Chondrocyte (in vitro differentiated cells): Measurements from ENCODE around the gene MYBBP1A. TPM values are rescaled to one million over a fixed set of nuclear protein-coding genes. Genes with fewer than 3 reads are reported as not detected.

Source experiments
- DNase-seq: peaks from one replicate; pipeline ENCODE4 v3.0.0; 2021; ENCODE audit warnings: mixed read lengths, low spot score
- H3K27ac Mint-ChIP-seq: one replicate; pipeline ENCODE4 v1.8.0; 2021; ENCODE audit warnings: mild to moderate bottlenecking, moderate library complexity, mixed read lengths; ENCODE audit not compliant: unreplicated experiment
- H3K27me3 Mint-ChIP-seq: 2 replicates; pipeline ENCODE4 v1.8.0; 2021; ENCODE audit warnings: low read depth, mixed read lengths
- H3K36me3 Mint-ChIP-seq: 2 replicates; pipeline ENCODE4 v1.8.0; 2021; ENCODE audit warnings: low read depth, mixed read lengths
- H3K4me1 Mint-ChIP-seq: 2 replicates; pipeline ENCODE4 v1.8.0; 2021; ENCODE audit warnings: low read depth, mild to moderate bottlenecking, mixed read lengths
- H3K4me3 Mint-ChIP-seq: one replicate; pipeline ENCODE4 v1.8.0; 2021; ENCODE audit warnings: mild to moderate bottlenecking, moderate library complexity, mixed read lengths; ENCODE audit not compliant: unreplicated experiment
- H3K9me3 Mint-ChIP-seq: 2 replicates; pipeline ENCODE4 v1.8.0; 2021; ENCODE audit warnings: low read depth, mixed read lengths
- total RNA-seq: library from RNA; stranded (reverse); gene quantifications from 3 replicates; pipeline ENCODE4 v1.2.1, GENCODE V29; 2021
- TF ChIP-seq, protein P1 (sequence below): fragments of 200-600 bp; sonication (generic); IDR thresholded peaks from 2 replicates; pipeline ENCODE4 v1.5.0; 2021; ENCODE audit warnings: antibody characterized with exemption, mild to moderate bottlenecking, moderate library complexity

MYBBP1A gene
- total RNA-seq, 1 donor from 2014 or later, result 33.6 TPM

GRCh38 chr17:4559966-4560365 is 4.8 kb upstream of the MYBBP1A start:
- TF ChIP-seq, protein P1, sequence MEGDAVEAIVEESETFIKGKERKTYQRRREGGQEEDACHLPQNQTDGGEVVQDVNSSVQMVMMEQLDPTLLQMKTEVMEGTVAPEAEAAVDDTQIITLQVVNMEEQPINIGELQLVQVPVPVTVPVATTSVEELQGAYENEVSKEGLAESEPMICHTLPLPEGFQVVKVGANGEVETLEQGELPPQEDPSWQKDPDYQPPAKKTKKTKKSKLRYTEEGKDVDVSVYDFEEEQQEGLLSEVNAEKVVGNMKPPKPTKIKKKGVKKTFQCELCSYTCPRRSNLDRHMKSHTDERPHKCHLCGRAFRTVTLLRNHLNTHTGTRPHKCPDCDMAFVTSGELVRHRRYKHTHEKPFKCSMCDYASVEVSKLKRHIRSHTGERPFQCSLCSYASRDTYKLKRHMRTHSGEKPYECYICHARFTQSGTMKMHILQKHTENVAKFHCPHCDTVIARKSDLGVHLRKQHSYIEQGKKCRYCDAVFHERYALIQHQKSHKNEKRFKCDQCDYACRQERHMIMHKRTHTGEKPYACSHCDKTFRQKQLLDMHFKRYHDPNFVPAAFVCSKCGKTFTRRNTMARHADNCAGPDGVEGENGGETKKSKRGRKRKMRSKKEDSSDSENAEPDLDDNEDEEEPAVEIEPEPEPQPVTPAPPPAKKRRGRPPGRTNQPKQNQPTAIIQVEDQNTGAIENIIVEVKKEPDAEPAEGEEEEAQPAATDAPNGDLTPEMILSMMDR, result no peak
- Mint-ChIP-seq H3K36me3 (no peaks in the 10 kb centered on the region), H3K27me3 (peaks cover 10% of the 10 kb centered on the region), H3K4me3 (no peak overlapping the region), H3K9me3 (no peaks in the 10 kb centered on the region), H3K27ac (no peak overlapping the region), H3K4me1 (peaks cover 14% of the 10 kb centered on the region)
- DNase-seq, result no peak

DNA sequence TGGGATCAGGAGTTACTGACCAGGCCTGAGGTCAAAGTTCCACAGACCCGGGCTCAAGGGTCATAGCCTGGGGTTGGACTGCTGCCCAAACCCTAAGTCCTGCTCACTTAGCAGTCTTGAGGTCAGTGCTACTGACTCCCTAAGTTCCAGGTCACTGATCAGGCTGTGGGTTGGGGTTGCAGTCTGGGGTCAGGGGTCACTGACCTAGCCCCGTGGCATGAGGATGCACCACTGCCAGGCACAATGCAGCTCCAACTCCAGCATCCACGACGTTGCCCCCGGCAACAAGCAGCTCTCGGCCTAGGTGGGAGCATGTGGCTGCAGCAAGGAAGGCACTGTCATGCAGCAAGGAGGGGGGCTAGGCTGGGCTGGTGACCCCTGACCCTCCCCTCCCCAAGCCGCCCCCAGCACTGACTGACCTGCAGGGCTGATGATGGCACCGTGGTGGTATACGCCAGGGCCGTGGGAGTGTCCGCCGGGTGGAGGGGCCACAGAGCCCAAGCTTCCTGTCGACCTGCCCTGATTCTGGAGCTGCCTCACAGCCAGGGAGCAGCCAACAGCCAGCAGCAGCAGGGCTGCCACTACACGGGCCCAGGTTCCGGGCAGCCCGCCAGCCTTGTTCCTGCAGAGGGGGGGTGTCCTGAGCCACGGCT is 4.1 kb upstream of the MYBBP1A start:
- no peaks in the 10 kb centered on the region for H3K36me3 Mint-ChIP-seq
- peaks cover 21% of the 10 kb centered on the region for H3K4me1 Mint-ChIP-seq
- TF ChIP-seq, protein P1, result no peak
- DNase-seq, result no peak
- no peak overlapping the region for H3K4me3 Mint-ChIP-seq
- H3K9me3 Mint-ChIP-seq, result no peaks in the 10 kb centered on the region
- peaks cover 10% of the 10 kb centered on the region for H3K27me3 Mint-ChIP-seq
- H3K27ac Mint-ChIP-seq, result no peak overlapping the region

- Mint-ChIP-seq H3K27ac (no peak overlapping the region), H3K9me3 (no peaks in the 10 kb centered on the region), H3K4me3 (no peak overlapping the region), H3K27me3 (peaks cover 10% of the 10 kb centered on the region), H3K36me3 (no peaks in the 10 kb centered on the region), H3K4me1 (peaks cover 27% of the 10 kb centered on the region)
- DNase-seq, result no peak
- TF ChIP-seq, protein P1, result no peak
Observed at GRCh38 chr17:4558347-4558971, 3.3 kb upstream of the MYBBP1A start.

DNA sequence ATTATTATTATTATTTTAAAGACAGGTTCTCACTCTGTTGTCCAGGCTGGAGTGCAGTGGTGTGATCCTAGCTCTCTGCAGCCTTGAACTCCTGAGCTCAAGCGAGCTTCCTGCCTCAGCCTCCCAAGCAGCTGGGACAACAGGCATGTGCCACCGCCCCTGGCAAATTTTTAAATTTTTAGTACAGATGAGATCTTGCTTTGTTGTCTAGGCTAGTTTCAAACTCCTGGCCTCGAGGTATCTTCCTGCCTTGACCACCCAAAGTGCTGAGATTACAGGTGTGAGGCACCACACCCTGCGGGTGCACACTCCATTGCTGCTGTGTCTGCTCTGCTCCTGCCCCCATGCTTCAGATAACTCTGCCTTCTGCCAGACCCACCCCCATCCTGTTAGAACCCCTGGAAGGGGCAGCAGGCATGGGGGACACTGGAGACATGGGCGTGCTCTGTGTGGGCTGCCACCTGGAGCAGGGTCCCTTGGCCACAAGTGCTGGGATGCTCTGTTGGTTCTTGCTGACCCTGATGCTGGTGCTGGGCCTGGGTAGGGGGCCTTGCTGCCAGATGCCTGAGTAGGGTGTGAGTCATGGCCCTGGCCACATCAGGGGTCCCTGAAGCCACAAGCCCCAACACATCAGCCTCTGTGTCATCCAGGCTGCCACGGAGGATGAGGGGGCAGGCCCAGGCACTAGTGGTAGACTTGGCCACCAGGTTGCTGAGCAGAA is 2.6 kb upstream of the MYBBP1A start:
- Mint-ChIP-seq H3K9me3 (no peaks in the 10 kb centered on the region), H3K4me1 (peaks cover 27% of the 10 kb centered on the region), H3K27me3 (peaks cover 10% of the 10 kb centered on the region), H3K36me3 (no peaks in the 10 kb centered on the region), H3K27ac (no peak overlapping the region), H3K4me3 (no peak overlapping the region)
- DNase-seq, result no peak
- TF ChIP-seq, protein P1, result no peak

DNA sequence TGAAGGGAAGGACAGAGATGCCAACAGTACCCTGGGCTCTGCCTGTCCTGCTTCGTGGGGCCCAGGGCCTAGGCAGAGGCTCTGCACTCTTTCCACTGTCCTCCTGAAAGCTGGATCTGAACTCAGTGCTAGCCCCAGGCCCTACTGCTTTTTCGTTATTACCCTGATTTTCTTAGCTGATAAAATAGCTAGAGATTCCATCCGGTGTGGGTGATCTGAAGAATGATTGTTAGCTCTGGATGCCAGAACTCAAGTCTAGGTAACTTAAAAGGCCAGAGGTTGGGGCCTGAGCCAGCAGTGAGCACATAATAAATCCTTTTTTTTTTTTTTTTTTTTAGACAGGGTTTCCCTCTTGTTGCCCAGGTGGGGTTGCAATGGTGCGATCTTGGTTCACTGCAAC is 1.8 kb upstream of the MYBBP1A start:
- Mint-ChIP-seq H3K4me1 (peaks cover 27% of the 10 kb centered on the region), H3K9me3 (no peaks in the 10 kb centered on the region), H3K4me3 (no peak overlapping the region), H3K36me3 (no peaks in the 10 kb centered on the region), H3K27me3 (peaks cover 10% of the 10 kb centered on the region), H3K27ac (no peak overlapping the region)
- no peak for DNase-seq
- TF ChIP-seq, protein P1, result no peak
